ENCODE measurements around the gene RMI1.

DNA sequence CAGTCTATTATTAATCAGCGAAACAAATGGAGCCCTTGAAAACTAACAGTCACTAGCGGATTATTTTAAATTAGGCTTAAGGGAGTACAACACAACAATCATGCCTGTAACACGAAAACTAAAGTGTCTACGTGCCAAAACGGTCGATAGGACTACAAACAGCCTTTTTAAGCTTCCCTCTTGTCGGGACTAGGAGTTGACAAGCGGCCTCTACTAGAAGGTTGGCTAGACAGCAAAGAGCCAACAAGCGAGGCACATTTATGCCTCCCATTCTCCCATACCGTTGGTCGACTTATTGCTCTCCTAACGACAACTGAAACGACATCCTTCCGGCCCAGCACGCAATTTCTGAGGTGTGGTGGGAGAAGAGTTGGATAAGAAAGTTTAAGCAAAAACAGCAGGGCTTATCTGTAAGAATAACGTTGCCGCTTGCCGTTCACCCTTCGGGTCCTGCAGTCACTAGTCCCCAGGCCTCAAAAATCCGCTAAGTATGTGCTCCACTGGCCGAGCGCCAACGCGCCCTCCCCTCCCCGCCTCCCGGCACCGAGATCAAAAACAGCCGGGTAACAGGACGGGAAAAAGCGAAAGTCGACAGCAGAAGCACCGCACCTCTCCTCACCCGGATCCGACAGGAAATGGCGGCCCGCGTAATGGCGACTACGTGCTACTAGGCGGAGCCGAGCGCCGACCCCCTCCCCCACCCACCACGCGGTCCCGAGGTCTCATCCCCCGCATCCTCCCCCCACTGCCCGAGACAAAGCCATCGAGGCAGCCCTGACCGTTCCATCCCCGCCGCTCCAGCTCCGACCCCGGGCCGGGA lies 1.4 kb upstream of the RMI1 start:
- TF ChIP-seq, protein P1, sequence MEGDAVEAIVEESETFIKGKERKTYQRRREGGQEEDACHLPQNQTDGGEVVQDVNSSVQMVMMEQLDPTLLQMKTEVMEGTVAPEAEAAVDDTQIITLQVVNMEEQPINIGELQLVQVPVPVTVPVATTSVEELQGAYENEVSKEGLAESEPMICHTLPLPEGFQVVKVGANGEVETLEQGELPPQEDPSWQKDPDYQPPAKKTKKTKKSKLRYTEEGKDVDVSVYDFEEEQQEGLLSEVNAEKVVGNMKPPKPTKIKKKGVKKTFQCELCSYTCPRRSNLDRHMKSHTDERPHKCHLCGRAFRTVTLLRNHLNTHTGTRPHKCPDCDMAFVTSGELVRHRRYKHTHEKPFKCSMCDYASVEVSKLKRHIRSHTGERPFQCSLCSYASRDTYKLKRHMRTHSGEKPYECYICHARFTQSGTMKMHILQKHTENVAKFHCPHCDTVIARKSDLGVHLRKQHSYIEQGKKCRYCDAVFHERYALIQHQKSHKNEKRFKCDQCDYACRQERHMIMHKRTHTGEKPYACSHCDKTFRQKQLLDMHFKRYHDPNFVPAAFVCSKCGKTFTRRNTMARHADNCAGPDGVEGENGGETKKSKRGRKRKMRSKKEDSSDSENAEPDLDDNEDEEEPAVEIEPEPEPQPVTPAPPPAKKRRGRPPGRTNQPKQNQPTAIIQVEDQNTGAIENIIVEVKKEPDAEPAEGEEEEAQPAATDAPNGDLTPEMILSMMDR (IDR thresholded peaks at IDR 0.05; ENCODE audit: low read depth, low read length): no peak
- TF ChIP-seq EZH2phosphoT487 (IDR thresholded peaks at IDR 0.05; ENCODE audit: low read depth): no peak
